SKM-1 treated with dmso at 0.1 percent for 144 hours (cell line): ENCODE data around the gene HSDL1.

Experiments used
- DNase-seq: peaks from one replicate; lab custom pipeline; 2025; ENCODE audit not compliant: unreplicated experiment; lab: John Stamatoyannopoulos, UW

Gene HSDL1

DNA sequence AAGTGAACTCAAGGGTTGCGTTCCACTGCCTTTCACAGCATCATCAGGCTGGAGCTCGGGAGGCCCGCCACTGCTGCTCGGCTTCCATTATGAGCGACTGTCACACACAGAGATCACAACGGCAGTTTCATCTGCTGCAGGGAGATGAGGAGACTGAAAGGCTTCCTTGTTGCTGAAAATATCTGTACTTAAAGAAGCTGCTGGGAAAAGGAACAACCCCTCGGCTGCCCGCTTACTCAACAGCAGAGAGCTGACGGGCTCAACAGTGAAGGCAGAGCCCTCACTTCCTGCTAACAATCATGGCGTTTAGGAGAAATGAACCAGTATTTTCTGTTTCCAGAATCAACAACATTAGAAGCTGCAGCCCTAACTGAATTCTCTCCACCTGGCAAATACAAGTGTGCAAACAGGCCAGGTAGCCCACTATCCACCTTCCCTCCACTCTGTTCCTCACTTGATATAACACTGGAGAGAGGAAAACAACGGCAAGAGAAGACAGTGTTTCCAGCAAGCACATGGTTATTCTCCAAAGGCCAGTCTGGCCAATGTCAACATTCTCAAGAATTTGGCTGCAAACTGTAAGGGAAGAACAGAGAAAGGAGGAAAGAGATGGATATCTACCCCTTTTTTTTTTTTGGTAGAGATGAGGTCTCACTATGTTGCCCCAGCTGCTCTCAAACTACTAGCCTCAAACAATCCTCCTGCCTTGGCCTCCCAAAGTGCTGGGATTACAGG, 62.0 kb downstream of the HSDL1 start:
- no peak for DNase-seq

DNA sequence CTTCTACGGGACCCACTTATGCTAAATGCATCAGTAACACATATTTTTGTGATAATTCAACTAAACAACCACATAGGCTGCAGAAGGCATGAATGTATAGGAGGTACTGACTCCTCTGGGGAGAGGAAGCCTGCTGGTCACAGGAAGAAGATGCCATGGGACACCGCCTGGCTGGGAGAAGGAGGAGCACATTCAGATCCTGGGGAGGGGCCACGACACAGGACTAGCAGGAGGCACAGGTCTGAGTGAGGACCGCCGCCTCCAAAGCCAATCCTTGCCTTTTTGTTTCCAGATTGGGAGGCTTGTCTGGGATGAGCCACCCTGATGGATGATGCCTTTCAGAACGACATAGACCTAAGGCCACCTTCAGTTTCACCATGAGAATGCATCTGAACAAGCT, 62.9 kb downstream of the HSDL1 start:
- DNase-seq: no peak

DNA sequence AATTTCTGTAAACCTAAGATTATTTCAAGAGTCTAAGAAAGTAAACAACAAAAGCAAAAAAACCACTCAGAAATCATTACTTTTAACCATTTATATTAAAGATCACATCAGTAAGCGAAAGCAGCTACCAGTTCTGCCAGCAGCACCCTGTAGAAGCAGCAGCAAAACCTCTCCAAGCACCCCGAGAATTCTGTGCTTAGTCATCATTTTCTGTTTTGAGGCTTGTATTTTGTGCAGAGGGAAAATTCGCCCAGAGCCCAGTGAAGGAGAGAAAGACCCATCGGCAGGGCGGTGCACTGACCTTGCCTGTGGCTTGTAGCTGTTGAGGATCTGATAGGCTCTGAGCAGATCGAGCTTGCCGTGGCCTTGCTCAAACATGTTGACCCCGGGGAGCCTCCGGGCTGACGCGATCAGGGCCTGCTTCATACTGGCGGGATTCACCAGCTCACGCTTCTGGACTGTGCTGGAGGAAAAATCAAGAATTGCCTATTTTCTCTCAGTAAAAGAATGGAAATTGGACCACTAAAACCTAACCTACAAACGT, 63.5 kb downstream of the HSDL1 start:
- no peak for DNase-seq

DNA sequence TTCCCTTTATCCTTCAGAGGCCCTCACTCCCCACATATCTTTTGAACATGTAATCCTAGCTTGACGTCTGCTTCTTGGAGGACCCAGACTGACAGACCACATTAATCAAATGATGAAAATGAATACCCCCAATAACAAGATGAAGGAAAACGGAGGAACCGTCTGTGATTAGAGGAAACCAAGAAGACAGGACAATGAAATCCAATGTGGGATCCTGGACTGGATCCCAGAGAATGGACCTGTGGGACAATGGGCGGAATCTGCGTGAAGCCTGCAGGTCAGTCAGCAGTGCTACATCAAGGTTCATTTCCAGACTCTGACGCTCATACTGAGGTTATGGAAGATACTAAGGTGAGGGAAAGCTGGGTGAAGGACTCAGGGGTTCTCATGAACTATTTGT, 64.2 kb downstream of the HSDL1 start:
- DNase-seq: no peak

DNA sequence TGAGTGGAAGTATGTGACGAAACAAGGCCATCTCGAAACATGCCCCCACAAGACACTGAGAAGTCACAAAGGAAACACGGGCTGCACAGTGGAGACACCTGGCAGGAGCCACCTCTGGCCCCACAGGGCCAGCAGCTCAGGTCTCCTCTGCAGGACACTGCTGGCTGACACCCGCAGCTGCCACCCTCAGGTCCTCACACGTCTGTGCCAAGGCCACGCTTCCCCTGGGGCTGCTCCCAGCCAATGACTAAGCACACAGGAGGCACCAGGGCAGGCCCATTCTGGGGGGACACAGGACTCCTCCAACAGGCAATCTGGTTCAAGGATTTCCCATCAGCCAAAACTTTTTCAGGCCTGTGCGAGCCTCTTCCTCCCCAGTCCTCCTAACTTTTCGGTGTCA, 64.6 kb downstream of the HSDL1 start:
- no peak for DNase-seq

GRCh38 chr16:84079664-84080063, 65.3 kb downstream of the HSDL1 start:
- no peak for DNase-seq

DNA sequence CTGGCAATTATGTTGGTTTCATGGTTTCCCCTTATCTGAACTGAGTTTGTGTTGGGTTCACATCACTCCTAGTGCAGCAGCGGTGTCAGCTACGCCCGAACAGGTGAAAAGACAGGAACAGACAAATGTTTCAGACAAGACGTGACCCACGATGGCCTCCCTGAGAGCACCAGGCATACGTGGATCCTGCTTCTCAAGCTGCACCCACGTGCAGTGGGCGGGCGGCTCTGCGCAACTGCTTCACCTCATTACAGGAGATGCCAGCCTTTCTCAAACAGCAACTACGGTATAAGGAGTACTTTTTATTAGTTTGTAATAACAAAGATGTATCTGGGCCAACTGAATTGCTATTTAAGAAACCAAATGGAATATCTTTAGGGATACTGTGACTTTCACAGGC, 69.6 kb downstream of the HSDL1 start:
- DNase-seq: no peak

DNA sequence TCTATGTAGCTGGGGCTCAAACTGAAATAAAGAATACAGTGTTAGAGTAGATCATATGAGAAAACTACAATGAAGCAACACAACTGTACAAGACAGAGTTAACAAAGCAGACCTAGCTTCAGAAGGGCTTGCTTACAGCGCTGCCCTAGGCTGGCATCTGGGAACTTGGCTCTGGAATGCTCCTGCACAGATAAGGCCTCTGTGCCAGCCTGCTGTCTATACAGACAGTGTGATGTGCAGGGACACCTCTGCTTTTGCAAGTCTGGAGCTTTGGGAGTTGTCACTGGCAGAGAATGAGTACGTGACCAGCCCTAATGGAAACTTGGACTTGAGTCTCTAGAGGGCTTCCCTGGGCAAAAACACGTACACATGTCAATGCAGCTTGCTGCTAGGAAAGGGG, 70.3 kb downstream of the HSDL1 start:
- DNase-seq: no peak
